Hepatocyte (in vitro differentiated cells): ENCODE data around the gene ERI2. TPM values are rescaled to one million over a fixed set of nuclear protein-coding genes. Genes with fewer than 3 reads are reported as not detected.

Experiments
- DNase-seq: peaks from one replicate; pipeline ENCODE4 v3.0.0-alpha.2; 2016; ENCODE audit warnings: low spot score
- H2AFZ ChIP-seq: fragments of 200-600 bp; sonication (generic); 2 replicates; pipeline ENCODE4 v1.6.0; 2016; ENCODE audit warnings: antibody characterized with exemption, mild to moderate bottlenecking
- H3K27ac ChIP-seq: fragments of 200-600 bp; sonication (generic); 2 replicates; pipeline ENCODE4 v1.5.1; 2016; ENCODE audit warnings: mild to moderate bottlenecking
- H3K27me3 ChIP-seq: fragments of 200-600 bp; sonication (generic); 2 replicates; pipeline ENCODE4 v1.6.1; 2016
- H3K36me3 ChIP-seq: fragments of 200-600 bp; sonication (generic); replicated peaks from 2 replicates; pipeline ENCODE4 v1.5.1; 2016; ENCODE audit warnings: low read depth; ENCODE audit not compliant: insufficient read depth
- H3K4me1 ChIP-seq: fragments of 200-600 bp; sonication (generic); 2 replicates; pipeline ENCODE4 v1.5.1; 2016; ENCODE audit warnings: mild to moderate bottlenecking, moderate library complexity; ENCODE audit not compliant: insufficient read depth
- H3K4me2 ChIP-seq: fragments of 200-600 bp; sonication (generic); 2 replicates; pipeline ENCODE4 v1.6.0; 2016
- H3K4me3 ChIP-seq: fragments of 200-600 bp; sonication (generic); 2 replicates; pipeline ENCODE4 v1.5.1; 2016; ENCODE audit warnings: mild to moderate bottlenecking
- H3K79me2 ChIP-seq: fragments of 200-600 bp; sonication (generic); 2 replicates; pipeline ENCODE4 v1.6.0; 2017; ENCODE audit warnings: mild to moderate bottlenecking
- H3K9me2 ChIP-seq: fragments of 200-600 bp; sonication (generic); replicated peaks from 2 replicates; pipeline ENCODE4 v1.6.0; 2017; ENCODE audit warnings: mild to moderate bottlenecking; ENCODE audit not compliant: insufficient read depth
- H3K9me3 ChIP-seq: fragments of 200-600 bp; sonication (generic); 2 replicates; pipeline ENCODE4 v1.5.1; 2016; ENCODE audit warnings: low read depth, mild to moderate bottlenecking
- H4K20me1 ChIP-seq: fragments of 200-600 bp; sonication (generic); 2 replicates; pipeline ENCODE4 v1.6.0; 2016; ENCODE audit warnings: mild to moderate bottlenecking; ENCODE audit not compliant: insufficient read depth, poor library complexity, severe bottlenecking
- CTCF ChIP-seq: fragments of 200-600 bp; sonication (generic); IDR thresholded peaks from 2 replicates; pipeline ENCODE4 v1.5.1; 2016; ENCODE audit warnings: antibody characterized with exemption, mild to moderate bottlenecking; ENCODE audit not compliant: poor library complexity
- EZH2 ChIP-seq: fragments of 200-600 bp; sonication (generic); IDR thresholded peaks from 2 replicates; pipeline ENCODE4 v1.6.1; 2016; ENCODE audit warnings: antibody characterized with exemption, mild to moderate bottlenecking, borderline replicate concordance
- EZH2phosphoT487 ChIP-seq: fragments of 200-600 bp; sonication (generic); IDR thresholded peaks from one replicate; pipeline ENCODE4 v1.6.1; 2018; ENCODE audit warnings: antibody characterized with exemption, mild to moderate bottlenecking, low read depth, moderate library complexity; ENCODE audit not compliant: unreplicated experiment, severe bottlenecking
- WGBS: methylation state at CpG from one replicate; pipeline ENCODE4 v1.1.6; 2016; ENCODE audit warnings: low lambda C conversion rate; ENCODE audit errors: missing lambda C conversion rate; 5-methylcytosine and 5-hydroxymethylcytosine counted together
- polyA plus RNA-seq: library from polyadenylated mRNA; unstranded; fragments of >200 nt; fragmentation: Nextera tagmentation; extraction: Ambion mirVana; gene quantifications from 2 replicates; pipeline ENCODE4 v1.2.1, GENCODE V29; 2016
- total RNA-seq: library from RNA; depleted of rRNA; stranded (reverse); fragments of >200 nt; gene quantifications from 2 replicates; pipeline ENCODE4 v1.2.3, GENCODE V29; 2014

ERI2 gene
- total and polyA plus RNA-seq, 2 experiments from 2014 or later: 6.9 to 26.9 TPM

DNA sequence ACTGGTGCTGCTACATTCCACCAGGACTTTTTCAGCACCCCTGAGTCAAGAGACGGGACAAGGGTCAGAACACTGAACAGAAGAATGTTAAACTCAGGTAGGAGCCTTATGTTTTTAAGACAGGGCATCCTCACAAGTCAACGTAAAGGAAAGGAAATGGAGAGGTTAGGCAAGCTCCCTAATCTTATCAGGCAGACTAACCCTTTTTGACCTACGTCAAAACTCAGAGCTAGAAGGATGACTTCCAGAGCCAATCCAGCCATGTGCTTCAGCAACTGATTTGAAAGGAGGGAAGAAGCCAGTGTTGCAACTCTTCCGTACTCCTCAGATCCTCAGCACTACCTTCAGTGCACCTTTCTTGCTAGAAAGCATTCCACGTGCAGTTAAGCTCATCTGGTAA, 46.9 kb upstream of the ERI2 start:
- no peak for DNase-seq
- Histone ChIP-seq H3K4me1 (peaks cover 37% of the 10 kb centered on the region), H4K20me1 (no peaks in the 10 kb centered on the region), H3K4me3 (no peak overlapping the region), H3K4me2 (peak overlapping the region; percentile 32), H3K27me3 (no peaks in the 10 kb centered on the region), H2AFZ (no peak overlapping the region), H3K9me2 (no peaks in the 10 kb centered on the region), H3K36me3 (no peaks in the 10 kb centered on the region), H3K79me2 (peaks cover 23% of the 10 kb centered on the region), H3K9me3 (no peaks in the 10 kb centered on the region), H3K27ac (peak overlapping the region; percentile 70)
- TF ChIP-seq CTCF: no peak
- no peak for TF ChIP-seq EZH2
- no peak for TF ChIP-seq EZH2phosphoT487
- WGBS: 60% methylated on average over 5 of the region's 5 CpGs

DNA sequence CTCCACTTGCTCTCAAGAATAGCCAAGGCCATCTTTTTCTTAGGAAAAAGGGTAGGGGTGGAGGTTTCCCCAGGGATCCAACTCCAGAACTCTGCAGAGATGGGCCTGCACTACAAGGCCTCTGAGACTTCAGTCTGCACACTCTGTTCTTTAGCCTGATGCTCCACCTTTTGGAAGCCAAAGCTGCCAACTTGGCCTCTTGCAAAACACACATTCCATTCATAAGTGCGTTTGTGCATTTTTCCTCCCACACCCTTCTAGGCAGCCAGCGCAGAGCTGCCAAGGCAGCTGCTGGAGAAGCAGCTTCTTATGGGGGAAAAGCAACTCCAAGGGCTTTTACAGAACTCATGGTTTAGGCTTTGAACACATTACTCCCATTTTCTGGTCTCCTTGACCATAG, 45.3 kb upstream of the ERI2 start:
- no peaks in the 10 kb centered on the region for H3K9me3 ChIP-seq
- H3K79me2 ChIP-seq: peaks cover 7% of the 10 kb centered on the region
- H3K9me2 ChIP-seq: no peaks in the 10 kb centered on the region
- H4K20me1 ChIP-seq: no peaks in the 10 kb centered on the region
- H3K4me1 ChIP-seq: peaks cover 43% of the 10 kb centered on the region
- H3K4me3 ChIP-seq: no peak overlapping the region
- H2AFZ ChIP-seq: no peak overlapping the region
- peak overlapping the region; percentile 70 for H3K27ac ChIP-seq
- peak overlapping the region; percentile 25 for H3K4me2 ChIP-seq
- H3K36me3 ChIP-seq: no peaks in the 10 kb centered on the region
- no peak for TF ChIP-seq EZH2
- no peak for TF ChIP-seq EZH2phosphoT487
- no peak for TF ChIP-seq CTCF
- peak; percentile 75 for DNase-seq
- no peaks in the 10 kb centered on the region for H3K27me3 ChIP-seq
- WGBS: 43% methylated on average over 2 of the region's 2 CpGs

DNA sequence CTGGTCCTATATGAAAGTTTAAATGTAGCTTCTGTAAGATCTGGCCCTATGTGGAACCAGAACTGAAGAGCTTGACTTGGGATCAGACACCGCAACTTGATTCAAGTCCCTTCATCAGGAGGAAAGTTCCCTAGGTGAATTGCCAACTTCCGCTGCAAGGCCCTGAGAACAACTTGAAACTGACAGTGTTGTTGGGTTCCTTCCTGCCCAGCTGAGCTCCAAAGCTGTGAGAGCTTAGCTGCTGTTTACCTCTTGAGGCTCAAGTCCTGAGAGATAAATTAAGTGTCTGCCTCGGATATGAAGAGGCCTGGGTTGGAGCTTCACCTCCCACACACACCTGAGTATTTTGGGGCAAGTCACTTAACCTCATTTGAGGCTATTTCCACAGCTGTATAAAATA, 44.7 kb upstream of the ERI2 start:
- H3K27me3 ChIP-seq: no peaks in the 10 kb centered on the region
- no peaks in the 10 kb centered on the region for H3K36me3 ChIP-seq
- DNase-seq: no peak
- peak overlapping the region; percentile 25 for H3K4me2 ChIP-seq
- WGBS: 74% methylated on average over 3 of the region's 3 CpGs
- peaks cover 4% of the 10 kb centered on the region for H3K79me2 ChIP-seq
- TF ChIP-seq CTCF (no peak), EZH2 (no peak), EZH2phosphoT487 (no peak)
- H3K4me3 ChIP-seq: no peak overlapping the region
- H3K27ac ChIP-seq: peak overlapping the region; percentile 68
- no peak overlapping the region for H2AFZ ChIP-seq
- no peaks in the 10 kb centered on the region for H4K20me1 ChIP-seq
- no peaks in the 10 kb centered on the region for H3K9me3 ChIP-seq
- no peaks in the 10 kb centered on the region for H3K9me2 ChIP-seq
- peaks cover 48% of the 10 kb centered on the region for H3K4me1 ChIP-seq
